DND-41 (cell line): ENCODE measurements around the gene CNOT2.

Experiments used
- CTCF ChIP-seq: IDR thresholded peaks from 2 replicates; pipeline ENCODE4 v1.5.1; 2012; ENCODE audit warnings: borderline replicate concordance, low read length, moderate library complexity, mild to moderate bottlenecking; ENCODE audit not compliant: poor library complexity, severe bottlenecking; ENCODE audit errors: extremely low read depth
- EZH2 ChIP-seq: IDR thresholded peaks from 3 replicates; pipeline ENCODE4 v1.6.1; 2012; ENCODE audit warnings: borderline replicate concordance, low read depth, mild to moderate bottlenecking, moderate library complexity, low read length, inconsistent platforms; ENCODE audit not compliant: severe bottlenecking

- TF ChIP-seq CTCF = no peak
- TF ChIP-seq EZH2 = no peak
Observed at GRCh38 chr12:70317781-70318180, 74.5 kb downstream of the CNOT2 start.
